Renal cortical epithelial cell (primary cell): ENCODE measurements around the gene ADGRV1. TPM values are rescaled to one million over a fixed set of nuclear protein-coding genes. Genes with fewer than 3 reads are reported as not detected.
"Not testable (repeated sequence)": the region's sequence is repeated elsewhere in the genome, so short reads cannot be mapped to it uniquely, and the experiment has no call there.

Experiments used
- DNase-seq: peaks from one replicate; pipeline ENCODE4 v3.0.0-alpha.2; 2011; ENCODE audit warnings: low read depth
- total RNA-seq: library from RNA; depleted of rRNA; stranded (reverse); fragments of >200 nt; gene quantifications from 2 replicates; pipeline ENCODE4 v1.2.3, GENCODE V29; 2014

The ADGRV1 gene
- total RNA-seq, 1 donor from 2014 or later, result 0.55 TPM

DNA sequence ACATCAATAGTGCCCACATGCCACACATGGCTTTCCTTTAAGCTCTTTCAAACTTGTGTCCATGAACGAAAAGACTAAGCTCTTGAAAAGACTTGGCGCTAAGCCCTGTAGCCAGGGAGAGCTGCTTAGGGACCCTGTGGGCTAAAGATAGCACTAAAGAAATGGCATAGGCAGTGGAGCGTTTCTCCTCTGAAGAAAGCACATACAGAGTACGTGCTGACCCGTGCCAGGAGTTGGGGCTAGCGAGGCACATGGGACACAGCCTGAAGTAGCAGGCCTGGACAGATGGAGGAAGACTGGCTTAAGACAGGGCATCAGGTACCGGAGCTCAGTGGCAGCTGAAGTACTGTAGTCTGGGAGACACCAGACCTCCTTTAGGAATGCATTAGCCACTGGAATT, 39.7 kb downstream of the ADGRV1 start:
- no peak for DNase-seq

- DNase-seq, result not testable (repeated sequence)
Measured at GRCh38 chr5:90600307-90600706, 41.7 kb downstream of the ADGRV1 start.

GRCh38 chr5:90601468-90601867, 42.9 kb downstream of the ADGRV1 start:
- DNase-seq, result no peak

- no peak for DNase-seq
Measured at GRCh38 chr5:90602681-90603080, 44.1 kb downstream of the ADGRV1 start.

- DNase-seq, result peak; percentile 7
Measured at GRCh38 chr5:90606539-90606938, 47.9 kb downstream of the ADGRV1 start.

DNA sequence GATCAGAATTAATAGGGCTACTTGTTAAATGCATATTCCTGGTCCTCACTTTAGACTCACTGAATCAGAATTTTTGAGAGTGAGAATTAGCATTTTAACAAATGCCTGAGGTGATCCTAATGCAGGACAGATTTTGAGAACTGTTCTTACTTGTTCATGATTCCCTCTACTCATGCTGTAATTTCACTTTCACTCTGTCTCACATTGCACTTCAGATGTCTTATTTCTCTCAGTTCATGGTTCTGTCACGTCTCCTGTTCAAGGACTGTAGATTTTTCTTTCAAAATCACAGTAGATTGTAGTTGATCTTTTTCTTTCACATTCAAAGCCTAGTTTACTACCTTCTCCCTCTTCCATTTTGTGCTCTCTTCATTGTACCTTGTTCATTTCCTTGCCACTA, 54.3 kb downstream of the ADGRV1 start:
- no peak for DNase-seq

DNA sequence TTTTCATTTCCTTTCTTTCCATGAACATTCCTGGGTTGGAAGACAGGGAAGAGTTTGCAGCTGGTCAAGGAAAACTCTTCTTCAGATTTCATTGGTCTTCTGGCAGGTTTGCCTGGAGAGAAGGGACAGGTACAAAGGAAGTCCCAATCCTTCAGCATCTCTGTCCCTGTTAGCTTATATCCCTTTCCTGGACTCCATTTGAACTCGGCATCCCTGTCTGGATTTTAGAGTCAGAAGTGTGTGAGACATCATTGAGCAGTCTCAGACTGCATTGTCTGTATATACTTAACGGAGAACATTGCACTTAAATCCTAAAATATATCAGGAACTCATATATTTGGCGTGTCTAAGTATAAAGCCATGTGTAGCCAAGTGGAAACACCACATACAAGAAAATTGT, 54.9 kb downstream of the ADGRV1 start:
- no peak for DNase-seq

DNA sequence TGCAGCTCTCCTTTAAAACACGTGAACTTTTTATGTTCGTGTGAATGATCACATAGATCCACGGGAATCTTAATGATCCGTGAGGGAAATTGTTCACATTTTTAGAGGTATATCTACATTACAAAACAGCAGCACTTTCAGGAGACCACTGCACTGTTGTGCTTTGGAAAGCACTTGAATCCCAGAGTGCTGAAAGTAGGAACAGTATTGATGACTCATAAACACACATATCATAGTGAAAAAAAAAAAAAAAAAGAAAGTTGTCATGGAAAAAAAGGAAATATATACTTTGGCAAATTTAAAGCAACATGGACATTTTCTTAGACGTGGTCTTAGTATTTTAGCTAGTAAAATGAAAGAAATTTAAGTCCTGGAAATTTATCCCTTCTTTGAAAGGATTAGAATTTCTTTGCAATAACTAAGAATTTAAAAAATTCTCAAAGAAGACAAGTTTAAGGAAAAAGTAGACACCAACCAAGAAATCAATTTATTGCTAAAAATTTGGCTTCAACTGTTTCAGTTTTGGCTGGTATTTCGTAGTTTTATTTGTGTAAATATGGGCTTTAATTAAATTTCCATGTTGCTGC, 55.4 kb downstream of the ADGRV1 start:
- DNase-seq, result peak; percentile 54

GRCh38 chr5:90615355-90615754, 56.8 kb downstream of the ADGRV1 start:
- DNase-seq, result no peak

DNA sequence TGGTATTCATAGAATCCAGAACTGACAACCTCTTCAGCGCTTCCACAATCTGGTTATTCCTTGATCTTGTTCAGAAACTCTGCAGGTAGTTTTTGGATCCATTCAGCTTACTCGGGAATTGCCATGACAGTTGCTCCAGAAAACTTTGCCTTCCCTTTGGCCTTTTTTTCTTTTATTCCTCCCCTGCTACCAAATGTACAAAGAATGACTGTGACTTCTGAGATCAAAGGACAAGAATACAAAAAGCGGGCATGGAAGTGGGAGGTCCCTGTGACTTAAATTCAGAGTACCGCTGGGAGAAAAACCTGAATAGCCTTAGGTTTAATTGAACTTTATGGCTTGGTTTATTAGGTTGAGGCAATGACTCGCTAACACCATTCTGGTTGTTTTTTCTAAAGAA, 59.5 kb downstream of the ADGRV1 start:
- DNase-seq, result peak; percentile 15

DNA sequence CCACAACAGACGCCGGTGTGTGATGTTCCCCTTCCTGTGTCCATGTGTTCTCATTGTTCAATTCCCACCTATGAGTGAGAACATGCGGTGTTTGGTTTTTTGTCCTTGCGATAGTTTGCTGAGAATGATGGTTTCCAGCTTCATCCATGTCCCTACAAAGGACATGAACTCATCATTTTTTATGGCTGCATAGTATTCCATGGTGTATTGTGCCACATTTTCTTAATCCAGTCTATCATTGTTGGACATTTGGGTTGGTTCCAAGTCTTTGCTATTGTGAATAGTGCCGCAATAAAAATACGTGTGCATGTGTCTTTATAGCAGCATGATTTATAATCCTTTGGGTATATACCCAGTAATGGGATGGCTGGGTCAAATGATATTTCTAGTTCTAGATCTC, 61.2 kb downstream of the ADGRV1 start:
- DNase-seq, result not testable (repeated sequence)

GRCh38 chr5:90621848-90622247, 63.3 kb downstream of the ADGRV1 start:
- DNase-seq, result no peak

DNA sequence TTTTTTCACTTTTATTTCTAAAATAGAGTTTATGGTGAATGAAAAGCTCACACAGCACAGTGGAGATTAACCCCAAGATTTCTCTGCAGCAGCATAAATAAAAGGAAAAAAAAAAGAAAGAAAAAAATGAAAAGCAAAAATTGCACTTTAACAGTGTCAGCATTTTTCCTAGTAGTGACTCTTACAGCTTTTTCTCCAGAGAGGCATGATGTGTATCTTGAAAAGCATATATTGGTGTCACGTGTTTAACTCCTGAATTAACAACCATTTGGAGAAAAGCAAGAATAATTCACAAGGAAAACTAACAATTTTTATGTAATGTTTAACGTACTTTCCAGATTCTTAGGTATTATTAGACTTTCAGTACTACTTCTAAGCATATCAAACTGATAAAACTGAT, 67.9 kb downstream of the ADGRV1 start:
- no peak for DNase-seq

- DNase-seq, result no peak
Measured at GRCh38 chr5:90628492-90628891, 69.9 kb downstream of the ADGRV1 start.

GRCh38 chr5:90632791-90633190, 74.2 kb downstream of the ADGRV1 start:
- no peak for DNase-seq

DNA sequence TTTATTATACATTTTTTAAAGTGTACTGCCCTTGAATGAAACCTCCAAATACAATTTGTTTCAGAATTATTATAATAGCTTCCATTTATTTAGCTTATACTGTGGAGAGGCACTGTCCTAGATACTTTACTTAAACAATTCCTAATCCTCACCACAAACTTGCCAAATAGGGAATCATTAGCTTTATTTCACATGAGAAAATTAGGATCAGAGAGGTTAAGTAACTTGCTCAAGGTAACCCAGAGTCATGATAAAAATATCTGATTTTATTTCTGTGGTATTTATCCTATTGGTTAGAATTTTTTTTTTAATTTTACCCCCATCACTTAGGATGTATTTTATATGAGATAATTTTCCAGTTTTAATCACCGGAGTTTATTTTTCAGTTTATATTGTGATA, 78.4 kb downstream of the ADGRV1 start:
- DNase-seq, result no peak

DNA sequence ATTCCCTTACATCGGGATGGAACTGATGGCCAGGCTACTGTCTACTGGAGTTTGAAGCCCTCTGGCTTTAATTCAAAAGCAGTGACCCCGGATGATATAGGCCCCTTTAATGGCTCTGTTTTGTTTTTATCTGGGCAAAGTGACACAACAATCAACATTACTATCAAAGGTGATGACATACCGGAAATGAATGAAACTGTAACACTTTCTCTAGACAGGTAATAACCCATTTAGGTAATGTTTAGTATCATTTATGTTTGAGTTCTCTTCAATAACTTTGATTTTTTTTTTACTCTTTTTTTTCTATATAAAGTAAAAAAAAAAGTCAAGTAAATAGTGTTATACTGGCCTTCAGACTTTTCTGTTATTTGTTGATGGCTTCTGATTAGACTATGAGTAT, 79.1 kb downstream of the ADGRV1 start:
- DNase-seq, result no peak

GRCh38 chr5:90638878-90639277, 80.3 kb downstream of the ADGRV1 start:
- DNase-seq, result no peak

- DNase-seq, result peak; percentile 26
Measured at GRCh38 chr5:90640484-90641059, 82.0 kb downstream of the ADGRV1 start.

DNA sequence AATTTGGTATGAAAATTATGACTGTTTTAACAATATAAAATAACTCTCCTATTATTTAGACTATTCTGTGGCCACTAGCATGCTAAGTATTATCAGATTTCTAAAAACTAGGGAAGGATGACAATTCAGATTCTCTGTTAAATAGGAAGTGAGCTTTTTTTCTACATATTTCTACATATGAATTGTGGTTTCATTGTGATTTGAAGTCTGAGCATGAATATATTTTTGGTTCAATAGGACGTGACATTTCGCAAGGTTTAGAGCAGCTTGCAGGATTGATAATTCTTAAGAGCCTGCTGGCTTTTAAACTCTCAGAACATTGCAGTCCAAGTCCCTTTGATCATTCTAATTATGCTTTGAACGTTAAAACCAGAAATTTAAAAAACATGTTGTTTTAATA, 82.9 kb downstream of the ADGRV1 start:
- no peak for DNase-seq

DNA sequence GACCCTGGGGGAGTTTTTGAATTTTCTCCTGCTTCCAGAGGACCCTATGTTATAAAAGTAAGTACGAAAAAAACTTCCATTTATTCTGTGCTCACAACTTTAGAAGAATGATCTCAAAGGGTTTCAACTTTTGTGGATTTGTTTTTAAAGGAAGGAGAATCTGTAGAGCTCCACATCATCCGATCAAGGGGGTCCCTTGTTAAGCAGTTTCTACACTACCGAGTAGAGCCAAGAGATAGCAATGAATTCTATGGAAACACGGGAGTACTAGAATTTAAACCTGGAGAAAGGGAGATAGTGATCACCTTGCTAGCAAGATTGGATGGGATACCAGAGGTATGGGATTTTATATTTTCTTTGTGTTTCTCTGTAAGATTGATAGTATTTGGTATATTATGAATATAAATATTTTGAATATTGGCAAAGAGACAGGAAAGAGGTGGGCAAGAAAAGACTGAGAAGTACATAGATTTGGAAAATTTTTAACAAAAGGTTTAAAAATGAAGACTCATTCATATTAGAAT, 84.2 kb downstream of the ADGRV1 start:
- no peak for DNase-seq

DNA sequence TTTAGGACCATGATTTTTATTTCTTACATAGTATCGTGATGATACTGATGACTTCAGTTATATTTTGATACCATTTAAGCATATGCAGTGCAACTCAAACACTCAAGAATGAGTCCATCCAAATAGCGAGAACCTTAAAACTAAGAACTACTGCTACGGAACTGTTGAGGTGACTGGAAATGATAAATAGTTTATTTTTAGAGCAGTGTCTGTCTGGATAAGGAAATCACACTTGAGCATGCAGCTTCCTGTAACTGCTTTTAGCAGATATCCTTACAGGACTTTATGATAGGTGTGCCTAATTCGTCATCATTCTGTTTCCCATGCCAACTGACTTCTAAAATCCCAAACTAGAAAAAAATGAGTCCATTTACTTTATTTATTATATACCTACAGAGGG, 85.5 kb downstream of the ADGRV1 start:
- no peak for DNase-seq

DNA sequence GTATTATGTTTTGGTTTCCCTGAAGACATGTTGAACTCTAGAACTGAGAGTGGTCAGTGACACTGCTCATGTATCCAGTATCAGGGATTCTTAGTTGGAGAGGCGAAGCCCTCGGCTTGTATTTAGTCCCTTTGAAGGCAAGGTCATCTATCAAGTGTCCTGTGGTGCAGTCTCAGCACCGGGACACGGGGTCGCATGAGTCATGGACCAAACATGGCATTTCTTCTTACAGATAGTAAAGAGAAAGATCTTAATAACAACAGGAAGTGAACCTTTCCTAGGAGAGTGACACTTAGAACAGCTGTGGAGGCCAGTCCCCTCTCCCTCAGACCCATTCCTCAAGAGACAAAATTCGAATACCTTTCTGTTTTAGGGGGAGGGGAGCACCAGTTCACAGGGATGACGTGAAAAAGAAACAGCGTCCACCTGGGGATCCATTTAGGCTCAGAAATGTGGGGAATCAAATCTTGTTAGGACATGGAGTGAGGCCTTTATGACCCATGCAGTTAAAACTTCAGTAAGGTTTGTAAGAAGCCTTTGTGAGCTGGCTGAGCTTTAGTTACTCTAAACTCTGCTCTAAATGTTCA, 86.5 kb downstream of the ADGRV1 start:
- peak; percentile 13 for DNase-seq

DNA sequence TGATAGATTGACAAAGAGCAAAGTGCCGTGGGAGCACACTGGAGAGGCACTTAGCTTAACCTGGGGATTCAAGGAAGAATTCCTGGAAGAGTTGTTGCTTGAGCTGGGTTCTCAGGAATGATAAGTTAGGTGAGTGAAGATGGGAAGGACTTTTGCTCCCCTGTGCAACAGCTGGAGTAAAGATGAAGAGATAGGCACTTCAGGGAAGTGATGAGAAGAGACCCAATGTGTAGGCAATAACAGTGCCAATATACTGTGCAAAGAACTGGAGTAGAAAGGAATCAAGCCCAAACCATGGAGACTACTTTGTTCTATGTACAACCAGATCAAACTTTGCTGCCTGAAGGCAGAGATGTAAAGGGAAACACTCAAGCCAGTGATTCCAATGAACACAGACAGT, 92.2 kb downstream of the ADGRV1 start:
- no peak for DNase-seq
